HG02798 (cell line): ENCODE data around the gene ICAM3.

Experiments used
- ATAC-seq: cut with Tn5 transposase; IDR thresholded peaks from one replicate; pipeline ENCODE4 v1.9.1; 2021; ENCODE audit warnings: mild to moderate bottlenecking; ENCODE audit not compliant: unreplicated experiment, poor library complexity

The ICAM3 gene

GRCh38 chr19:10321874-10322835 is 17.3 kb downstream of the ICAM3 start:
- ATAC-seq, result no peak

DNA sequence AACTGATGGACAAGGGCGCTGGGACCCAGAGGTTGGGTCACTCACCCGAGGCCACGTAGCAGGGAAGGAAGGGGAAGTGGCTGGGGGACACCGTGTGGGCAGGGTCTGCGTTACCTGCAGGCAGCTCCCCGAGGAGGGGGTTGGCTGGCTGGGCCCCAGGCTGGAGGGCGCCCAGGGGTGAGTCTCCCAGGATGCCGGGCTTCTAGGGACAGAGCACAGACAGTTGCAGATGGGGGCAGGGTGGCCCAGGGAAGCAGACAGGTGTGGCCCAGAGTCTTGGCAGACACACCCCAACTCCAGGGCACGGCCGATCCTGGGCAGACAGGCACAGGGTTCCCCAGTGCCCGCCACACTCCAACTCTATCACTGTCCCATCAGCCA is 18.0 kb downstream of the ICAM3 start:
- no peak for ATAC-seq

DNA sequence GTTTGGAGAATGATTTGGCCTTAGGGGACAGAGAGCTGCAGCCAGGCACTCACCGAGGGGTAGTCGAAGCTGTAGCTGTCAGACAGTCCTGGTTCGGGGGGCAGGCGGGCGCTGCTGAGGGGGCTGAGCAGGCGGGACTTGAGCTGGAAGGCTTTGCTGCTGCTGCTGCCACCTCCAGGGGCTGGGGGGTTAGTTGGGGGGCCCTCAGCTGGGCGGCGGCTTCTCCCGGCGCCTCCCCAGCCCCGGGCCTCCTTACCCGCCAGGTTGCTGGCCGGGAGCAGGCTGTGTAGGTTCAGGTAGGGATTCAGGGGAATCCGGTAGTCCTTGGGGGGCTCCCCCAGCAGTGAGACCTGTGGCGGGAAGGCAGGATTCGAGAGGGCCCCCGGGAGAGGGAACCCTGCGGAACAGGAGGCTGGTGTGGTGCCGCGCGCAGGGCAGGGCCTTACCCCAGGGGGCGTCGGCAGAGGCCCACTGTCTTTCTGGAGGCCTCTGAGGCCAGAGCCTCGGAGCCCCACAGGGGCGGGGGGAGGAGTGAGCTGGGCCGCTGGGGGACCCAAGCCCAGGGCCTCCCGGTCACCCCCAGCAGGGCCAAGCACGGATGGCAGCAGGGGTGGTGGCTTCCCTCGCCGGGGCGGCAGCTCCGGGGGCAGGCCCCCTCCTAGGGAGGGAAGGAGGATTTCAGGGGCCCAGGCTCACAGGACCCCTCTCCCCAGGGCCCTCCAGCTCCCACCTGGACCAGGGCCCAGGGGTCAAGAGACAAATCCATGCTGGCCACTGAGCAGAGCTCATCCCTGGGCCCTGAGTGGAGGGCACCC is 18.6 kb downstream of the ICAM3 start:
- no peak for ATAC-seq

DNA sequence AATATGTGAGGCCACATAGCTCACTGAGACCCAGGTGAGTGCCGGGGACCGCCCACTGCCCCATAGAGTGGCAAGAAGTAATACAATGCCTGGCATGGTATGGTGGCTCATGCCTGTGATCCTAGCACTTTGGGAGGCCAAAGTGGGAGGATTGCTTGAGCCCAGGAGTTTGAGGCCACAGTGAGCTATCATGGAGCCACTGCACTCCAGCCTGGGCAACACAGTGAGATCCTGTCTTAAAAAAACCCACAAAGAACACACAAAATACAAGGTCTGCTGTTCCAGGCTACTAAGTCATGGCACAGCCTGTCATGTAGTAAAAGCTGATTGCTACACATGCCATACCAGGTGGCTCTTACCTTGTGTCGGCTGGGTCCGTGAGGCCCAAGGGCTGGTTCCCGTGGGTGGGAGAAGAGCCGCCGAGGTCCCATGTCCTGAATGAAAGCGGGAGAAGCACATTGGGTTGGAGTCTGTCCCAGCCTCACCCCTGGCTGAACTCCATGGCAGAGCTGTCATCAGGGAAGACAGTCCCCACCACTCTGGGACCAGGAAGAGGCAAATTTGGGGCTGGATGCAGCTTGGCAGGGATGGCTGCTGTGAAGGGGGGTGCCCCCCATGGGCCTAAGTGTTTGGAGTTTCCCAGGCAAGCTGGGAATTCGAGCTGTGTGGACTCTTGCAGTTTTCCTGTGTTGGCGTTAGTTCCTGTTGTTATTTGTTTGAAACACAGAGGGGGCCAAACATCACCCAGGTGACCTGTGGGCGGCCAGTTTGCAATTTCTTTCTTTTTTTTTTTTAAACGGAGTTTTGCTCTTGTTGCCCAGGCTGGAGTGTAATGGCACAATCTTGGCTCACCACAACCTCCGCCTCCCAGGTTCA is 20.4 kb downstream of the ICAM3 start:
- no peak for ATAC-seq

- ATAC-seq, result no peak
These were observed 21.5 kb downstream of the ICAM3 start for GRCh38 chr19:10317857-10318462.

GRCh38 chr19:10317045-10317856 is 22.2 kb downstream of the ICAM3 start:
- no peak for ATAC-seq

DNA sequence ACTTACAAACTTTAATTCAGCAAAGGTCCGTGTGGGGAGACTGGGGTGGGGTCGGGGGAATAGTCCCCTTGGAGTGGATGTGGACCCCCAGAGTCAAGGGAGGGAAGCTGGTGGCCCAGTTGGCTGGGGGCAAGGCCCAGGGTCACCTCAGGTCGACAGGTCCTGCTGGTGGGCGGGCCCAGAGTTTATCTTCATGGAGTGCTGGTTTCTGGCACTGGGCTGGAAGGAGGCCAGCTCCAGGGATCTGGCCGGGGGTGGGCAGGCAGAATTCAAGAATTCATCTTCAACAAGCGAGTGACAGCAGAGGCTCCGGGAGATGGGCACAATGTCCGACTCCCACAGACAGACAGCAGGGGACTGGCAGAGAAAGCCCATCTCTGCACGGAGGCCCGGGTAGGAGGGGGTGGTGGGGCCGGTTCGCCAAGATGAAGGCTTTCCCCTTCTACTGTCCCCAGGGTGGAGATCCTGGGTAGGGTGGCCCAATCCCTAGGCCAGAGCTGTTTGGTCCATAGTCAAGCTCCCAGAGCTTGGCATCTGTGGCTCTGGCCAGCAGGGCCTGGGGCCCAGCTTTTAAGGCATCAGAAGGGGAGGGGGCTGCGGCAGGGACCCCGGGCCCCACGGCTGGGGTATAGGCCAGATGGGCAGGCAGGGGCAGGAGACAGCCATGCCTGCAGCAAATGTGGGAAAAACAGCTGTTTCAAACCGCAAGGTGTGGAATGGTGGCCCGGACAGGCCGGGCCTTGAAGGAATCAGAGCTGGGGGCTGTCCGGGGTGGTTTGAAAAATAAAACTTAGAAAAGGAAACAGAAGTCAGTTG is 23.0 kb downstream of the ICAM3 start:
- peak; percentile 6 for ATAC-seq

DNA sequence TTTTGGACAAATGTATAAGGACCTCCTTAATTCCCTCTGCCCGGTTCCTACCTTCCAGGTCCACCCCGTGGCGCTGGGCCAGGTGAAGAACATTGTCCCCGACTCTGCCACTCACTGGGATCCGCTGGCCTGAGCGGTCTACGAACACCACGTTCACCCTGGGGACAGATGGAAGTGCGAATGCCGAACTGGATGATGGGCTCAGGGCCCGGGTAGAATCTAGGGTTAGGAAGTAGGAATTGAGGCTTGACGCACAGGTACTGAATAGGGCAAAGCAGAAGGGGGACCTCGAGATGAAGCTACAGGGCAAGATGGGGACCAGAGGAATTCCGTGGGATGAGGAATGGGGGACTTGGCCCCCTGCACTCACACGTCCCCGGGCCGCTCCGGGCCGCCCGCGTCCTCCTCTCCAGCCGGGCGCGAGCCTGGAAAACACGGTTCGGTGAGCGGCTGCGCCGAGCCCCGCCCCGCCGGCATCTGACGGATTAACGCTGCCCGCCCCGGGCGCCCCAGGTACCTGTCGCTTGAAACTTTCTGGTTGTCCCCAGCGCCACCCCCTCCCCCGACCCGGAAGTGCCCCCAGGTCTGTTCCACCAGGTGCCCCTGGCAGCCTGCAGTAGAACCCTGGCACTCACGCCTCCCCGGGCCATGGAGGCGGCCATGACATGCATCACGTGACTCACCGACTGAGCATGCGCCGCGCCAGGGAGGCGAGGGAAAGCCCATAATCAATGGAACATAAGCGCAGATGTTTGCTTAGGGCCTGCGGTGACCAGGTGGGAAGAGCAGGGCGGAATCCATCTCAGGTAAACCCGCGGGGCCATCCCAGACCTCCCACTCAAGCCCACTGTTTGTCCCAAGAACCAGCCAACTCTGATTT is 23.8 kb downstream of the ICAM3 start, which contains the start of gene FDX2:
TSS of gene FDX2 (minus strand) at position 681 of the 880 bp plus-strand sequence. CDS start at position 662, 19 bp downstream.
- peak; percentile 77 for ATAC-seq

DNA sequence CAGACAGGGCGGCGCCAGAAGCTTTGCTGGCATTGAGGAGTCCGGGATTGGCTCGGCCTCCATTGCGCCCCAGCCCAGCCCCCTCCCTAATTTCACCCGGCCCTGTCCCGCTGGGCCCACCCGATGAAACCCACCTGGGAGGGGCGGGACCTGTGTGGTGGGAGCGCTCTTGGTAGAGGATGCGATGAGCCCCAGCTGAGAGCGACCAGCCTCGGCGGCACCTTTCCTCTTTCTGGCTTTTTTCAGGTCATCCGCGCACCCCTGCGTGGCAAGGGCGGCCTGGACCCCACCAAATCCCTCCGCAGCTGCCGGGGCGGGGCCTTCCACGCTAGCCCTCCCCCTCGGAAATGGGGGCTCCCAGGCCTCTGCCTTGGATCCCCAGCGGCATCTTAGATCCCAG is 30.0 kb downstream of the ICAM3 start, which contains the start of gene ZGLP1:
TSS of gene ZGLP1 (minus strand) at position 393 of the 400 bp plus-strand sequence.
- no peak for ATAC-seq

DNA sequence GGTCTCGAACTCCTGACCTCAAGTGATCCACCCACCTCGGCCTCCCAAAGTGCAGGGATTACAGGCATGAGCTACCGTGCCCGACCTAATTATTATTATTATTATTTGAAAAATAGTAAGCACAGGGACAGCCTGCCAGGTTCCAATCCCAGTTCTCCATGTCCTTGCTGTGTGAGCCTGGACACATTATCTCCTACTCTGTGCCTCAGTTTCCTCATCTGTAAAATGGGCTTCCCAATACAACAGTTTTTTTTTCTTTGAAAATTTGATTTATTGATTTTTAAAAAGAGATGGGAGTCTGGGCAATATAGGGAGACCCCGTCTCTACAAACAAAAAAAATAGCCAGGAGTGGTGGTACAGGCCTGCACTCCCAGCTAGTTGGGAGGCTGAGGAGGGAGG is 33.1 kb downstream of the ICAM3 start:
- ATAC-seq, result no peak

DNA sequence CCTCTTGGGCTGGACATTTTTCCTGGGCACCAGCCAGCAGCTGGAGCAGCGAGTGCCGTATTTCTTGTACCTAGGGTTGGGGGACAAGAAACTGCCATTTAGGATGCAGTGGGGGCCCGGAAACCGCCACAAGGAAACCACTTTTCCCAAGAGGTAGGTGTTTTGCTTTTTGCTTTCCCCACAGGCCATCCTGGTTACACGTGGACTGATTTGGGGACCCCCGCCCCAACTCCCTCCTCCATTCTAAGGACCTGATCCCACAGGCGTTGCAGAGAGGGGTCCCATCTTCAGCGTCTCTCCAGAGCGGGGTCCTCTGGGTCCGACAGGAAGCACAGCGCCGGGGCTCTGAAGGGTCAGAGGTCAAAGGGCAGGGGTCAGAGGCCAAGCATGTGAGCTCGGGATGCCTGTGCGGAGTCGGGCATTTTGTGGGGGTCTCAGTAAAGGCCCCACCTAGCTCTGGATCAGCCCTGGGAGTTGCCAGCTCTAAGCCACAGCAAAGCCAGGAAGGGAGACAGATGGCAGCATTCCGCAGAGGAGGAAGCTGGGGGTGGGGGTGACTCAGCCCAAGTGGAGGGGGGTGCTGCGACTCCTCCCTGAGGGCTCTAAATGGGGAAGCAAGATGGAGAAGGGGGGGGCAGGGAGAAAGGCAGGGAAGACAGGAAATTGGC is 34.2 kb downstream of the ICAM3 start:
- no peak for ATAC-seq

DNA sequence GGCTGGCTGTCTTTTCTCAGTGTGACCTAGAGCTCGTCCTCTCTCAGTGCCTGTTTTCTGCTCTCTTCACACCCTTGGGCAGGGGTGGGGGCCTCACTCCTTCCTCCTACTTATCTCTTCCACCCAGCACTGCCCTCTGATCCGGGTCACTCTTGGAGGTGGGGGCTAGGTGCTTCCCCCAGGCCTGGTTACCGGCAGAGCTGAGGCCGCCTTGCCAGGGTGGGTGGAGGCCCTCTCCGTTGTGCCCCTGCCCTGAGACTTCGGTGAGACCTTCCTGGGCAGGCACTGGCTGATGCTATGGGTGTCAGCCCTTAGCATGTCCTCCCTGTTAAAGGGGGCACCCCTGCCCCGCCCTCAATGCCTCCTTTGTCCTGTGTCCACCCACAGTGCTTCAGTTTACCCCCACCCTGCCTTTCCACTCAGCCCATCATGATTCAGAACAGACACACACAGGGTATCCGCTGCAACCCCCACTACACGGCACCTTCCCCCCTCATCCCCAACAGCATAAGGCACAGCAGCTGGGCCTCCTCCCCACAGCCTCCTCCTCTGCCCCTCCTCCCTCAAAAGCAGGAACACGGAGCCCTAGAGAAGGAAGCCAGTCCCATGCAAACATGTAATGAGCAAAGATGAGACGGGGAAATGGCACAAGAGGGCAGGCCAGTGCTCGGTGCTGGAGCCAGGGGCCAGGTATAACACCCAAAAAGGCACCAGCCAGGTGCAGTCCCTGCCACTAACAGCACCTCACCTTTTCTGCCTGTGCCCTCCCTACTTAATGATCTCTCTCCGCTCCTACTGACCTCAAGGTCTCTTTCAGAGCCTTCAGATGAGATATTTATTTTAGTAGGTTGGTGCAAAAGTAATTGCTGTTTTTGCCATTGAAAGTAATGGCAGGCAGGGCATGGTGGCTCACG is 39.6 kb downstream of the ICAM3 start:
- ATAC-seq, result no peak

- ATAC-seq, result no peak
These were observed 43.4 kb downstream of the ICAM3 start for GRCh38 chr19:10295847-10296591.

- peak; percentile 48 for ATAC-seq
These were observed 44.0 kb downstream of the ICAM3 start for GRCh38 chr19:10295305-10295846.

DNA sequence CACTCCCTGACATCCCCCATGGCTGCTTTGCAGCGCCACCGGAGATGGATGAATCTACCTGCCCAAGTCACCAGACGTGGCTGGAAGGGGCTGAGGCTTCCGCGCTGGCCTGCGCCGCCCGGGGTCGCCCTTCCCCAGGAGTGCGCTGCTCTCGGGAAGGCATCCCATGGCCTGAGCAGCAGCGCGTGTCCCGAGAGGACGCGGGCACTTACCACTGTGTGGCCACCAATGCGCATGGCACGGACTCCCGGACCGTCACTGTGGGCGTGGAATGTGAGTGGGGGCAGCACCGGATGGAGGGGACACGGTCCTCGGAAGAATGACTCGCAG is 45.1 kb downstream of the ICAM3 start:
- no peak for ATAC-seq
